ENCODE data around the gene HNRNPA2B1. TPM values are rescaled to one million over a fixed set of nuclear protein-coding genes. Genes with fewer than 3 reads are reported as not detected.

HNRNPA2B1 gene
- total RNA-seq, 2 experiments from 2014 or later: 258 to 1,090 TPM

DNA sequence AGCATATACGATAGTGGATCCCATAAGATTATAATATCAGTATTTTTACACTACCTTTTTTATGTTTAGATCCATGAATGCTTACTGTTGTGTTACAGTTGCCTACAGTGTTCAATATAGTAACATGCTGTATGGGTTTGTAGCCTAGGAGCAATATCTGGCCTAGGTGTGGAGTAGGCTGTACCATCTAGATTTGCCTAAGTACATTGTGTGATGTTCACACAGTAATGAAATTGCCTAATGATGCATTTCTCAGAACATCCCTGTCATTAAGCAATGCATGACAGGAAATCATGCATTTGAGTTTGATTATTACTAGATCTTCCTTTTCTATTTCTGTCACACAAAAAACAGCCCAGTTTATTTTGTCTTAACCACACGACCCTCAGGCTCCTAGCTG, 15.5 kb upstream of the HNRNPA2B1 start:
- BruUV-seq (replicated peaks): no TSS peak
- Histone ChIP-seq H3K4me1 (ENCODE audit: insufficient read depth, low read length, poor library complexity, severe bottlenecking) (no peaks in the 10 kb centered on the region), H3K79me2 (ENCODE audit: insufficient read depth, low read depth, low read length) (peaks cover 3% of the 10 kb centered on the region; the same call in 1 of the 2 replicates), H3K36me3 (ENCODE audit: insufficient read depth, low read length) (peaks cover 33% of the 10 kb centered on the region), H3K27ac (ENCODE audit: low read depth, low read length, poor library complexity, severe bottlenecking) (no peak overlapping the region), H4K20me1 (ENCODE audit: insufficient read depth, low read length) (no peaks in the 10 kb centered on the region; the same call in 1 of the 2 replicates), H3K4me2 (ENCODE audit: low read length) (no peak overlapping the region), H3K9me3 (ENCODE audit: low read length) (no peaks in the 10 kb centered on the region), H3K9me2 (ENCODE audit: insufficient read depth, low read length) (no peaks in the 10 kb centered on the region), H2AFZ (ENCODE audit: low read length) (no peak overlapping the region), H3K4me3 (ENCODE audit: low read depth, low read length, poor library complexity, severe bottlenecking) (no peak overlapping the region)
- TF ChIP-seq, protein P1, sequence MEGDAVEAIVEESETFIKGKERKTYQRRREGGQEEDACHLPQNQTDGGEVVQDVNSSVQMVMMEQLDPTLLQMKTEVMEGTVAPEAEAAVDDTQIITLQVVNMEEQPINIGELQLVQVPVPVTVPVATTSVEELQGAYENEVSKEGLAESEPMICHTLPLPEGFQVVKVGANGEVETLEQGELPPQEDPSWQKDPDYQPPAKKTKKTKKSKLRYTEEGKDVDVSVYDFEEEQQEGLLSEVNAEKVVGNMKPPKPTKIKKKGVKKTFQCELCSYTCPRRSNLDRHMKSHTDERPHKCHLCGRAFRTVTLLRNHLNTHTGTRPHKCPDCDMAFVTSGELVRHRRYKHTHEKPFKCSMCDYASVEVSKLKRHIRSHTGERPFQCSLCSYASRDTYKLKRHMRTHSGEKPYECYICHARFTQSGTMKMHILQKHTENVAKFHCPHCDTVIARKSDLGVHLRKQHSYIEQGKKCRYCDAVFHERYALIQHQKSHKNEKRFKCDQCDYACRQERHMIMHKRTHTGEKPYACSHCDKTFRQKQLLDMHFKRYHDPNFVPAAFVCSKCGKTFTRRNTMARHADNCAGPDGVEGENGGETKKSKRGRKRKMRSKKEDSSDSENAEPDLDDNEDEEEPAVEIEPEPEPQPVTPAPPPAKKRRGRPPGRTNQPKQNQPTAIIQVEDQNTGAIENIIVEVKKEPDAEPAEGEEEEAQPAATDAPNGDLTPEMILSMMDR (conservative IDR thresholded peaks at IDR 0.05; ENCODE audit: low read length): no peak
- TF ChIP-seq EZH2phosphoT487 (IDR thresholded peaks at IDR 0.05; ENCODE audit: borderline replicate concordance, low read depth, low read length): no peak
- intact Hi-C loops (cut with micrococcal nuclease; ENCODE audit: unreplicated experiment): no loop called here
- POLR2A ChIA-PET: interaction anchor here (0.6 kb wide), 1 partner anchor 126 kb away, joined by 4 read pairs; no protein-coding TSS in a partner anchor
- CTCF ChIA-PET (ENCODE audit: unreplicated experiment): no interaction called here
- no peak for DNase-seq (ENCODE audit: low spot score)

- CTCF ChIA-PET (ENCODE audit: unreplicated experiment): no interaction called here
- POLR2A ChIA-PET: interaction anchor here (0.7 to 1.3 kb wide), 6 partner anchors 8 to 81 kb away, joined by 3 to 6 read pairs (median 4); no protein-coding TSS in a partner anchor
- DNase-seq (ENCODE audit: low spot score): no peak
These were observed 13.4 kb upstream of the HNRNPA2B1 start for GRCh38 chr7:26213807-26214515.

More at GRCh38 chr7:26213807-26214515, 13.4 kb upstream of the HNRNPA2B1 start:
- no TSS peak for BruUV-seq (replicated peaks)
- no peak for TF ChIP-seq EZH2phosphoT487 (IDR thresholded peaks at IDR 0.05; ENCODE audit: borderline replicate concordance, low read depth, low read length)
- TF ChIP-seq, protein P1 (conservative IDR thresholded peaks at IDR 0.05; ENCODE audit: low read length): no peak
- no peak overlapping the region for H2AFZ ChIP-seq (ENCODE audit: low read length)
- H3K9me2 ChIP-seq (ENCODE audit: insufficient read depth, low read length): no peaks in the 10 kb centered on the region
- H4K20me1 ChIP-seq (ENCODE audit: insufficient read depth, low read length): peaks cover 14% of the 10 kb centered on the region
- peaks cover 23% of the 10 kb centered on the region; the same call in 1 of the 2 replicates for H3K79me2 ChIP-seq (ENCODE audit: insufficient read depth, low read depth, low read length)
- H3K9me3 ChIP-seq (ENCODE audit: low read length): no peaks in the 10 kb centered on the region
- no peak overlapping the region for H3K4me2 ChIP-seq (ENCODE audit: low read length)
- H3K27ac ChIP-seq (ENCODE audit: low read depth, low read length, poor library complexity, severe bottlenecking): peak overlapping the region; percentile 9
- intact Hi-C loops (cut with micrococcal nuclease; ENCODE audit: unreplicated experiment): no loop called here
- H3K4me3 ChIP-seq (ENCODE audit: low read depth, low read length, poor library complexity, severe bottlenecking): no peak overlapping the region
- H3K36me3 ChIP-seq (ENCODE audit: insufficient read depth, low read length): peaks cover 54% of the 10 kb centered on the region
- no peaks in the 10 kb centered on the region for H3K4me1 ChIP-seq (ENCODE audit: insufficient read depth, low read length, poor library complexity, severe bottlenecking)

Data from OCI-LY7 (cell line).